Natural killer cell (primary cell): Measurements from ENCODE around the gene KBTBD2. TPM values are rescaled to one million over a fixed set of nuclear protein-coding genes. Genes with fewer than 3 reads are reported as not detected.

Source experiments
- ATAC-seq, 3 donors: fragments of 150-1000 bp in 2 of 3; fragments of 200-7000 bp in 1 of 3; cut with Tn5 transposase; 1 replicate in 1 of 3; 2 replicates in 2 of 3; pipeline ENCODE4 v1.10.0; 2021; ENCODE audit warnings: mild to moderate bottlenecking in 2 of 3, moderate library complexity in 2 of 3
- DNase-seq, 2 donors: peaks; one replicate each; pipeline versions ENCODE4 v3.0.0 to v3.0.0-alpha.2; 2013 to 2021; ENCODE audit warnings: mixed read lengths in 1 of 2
- H3K27ac ChIP-seq: one replicate; pipeline ENCODE4 v1.5.1; 2013; ENCODE audit warnings: mild to moderate bottlenecking, low read length
- H3K27me3 ChIP-seq: one replicate; pipeline ENCODE4 v1.6.1; 2013; ENCODE audit warnings: low read length; ENCODE audit not compliant: control insufficient read depth, insufficient read depth
- H3K36me3 ChIP-seq: one replicate; pipeline ENCODE4 v1.6.1; 2013; ENCODE audit warnings: low read length; ENCODE audit not compliant: control insufficient read depth, insufficient read depth
- H3K4me1 ChIP-seq: one replicate; pipeline ENCODE4 v1.6.1; 2013; ENCODE audit warnings: low read length; ENCODE audit not compliant: control insufficient read depth, insufficient read depth
- H3K4me3 ChIP-seq: one replicate; pipeline ENCODE4 v1.5.1; 2013; ENCODE audit warnings: low read length
- H3K9me3 ChIP-seq: one replicate; pipeline ENCODE4 v1.6.1; 2013; ENCODE audit warnings: low read length; ENCODE audit not compliant: control insufficient read depth, insufficient read depth
- H3K27ac Mint-ChIP-seq, 2 donors: one replicate each; pipeline ENCODE4 v1.8.0; 2022; ENCODE audit warnings: mild to moderate bottlenecking in 2 of 2, mixed read lengths in 2 of 2, moderate library complexity in 1 of 2
- H3K27me3 Mint-ChIP-seq, 2 donors: one replicate each; pipeline ENCODE4 v1.8.0; 2022; ENCODE audit warnings: low read depth in 2 of 2, mixed read lengths in 2 of 2
- H3K36me3 Mint-ChIP-seq: one replicate; pipeline ENCODE4 v1.8.0; 2022; ENCODE audit warnings: mixed read lengths
- H3K4me1 Mint-ChIP-seq, 2 donors: one replicate each; pipeline ENCODE4 v1.8.0; 2022; ENCODE audit warnings: mixed read lengths in 2 of 2
- H3K4me3 Mint-ChIP-seq: one replicate; pipeline ENCODE4 v1.8.0; 2022; ENCODE audit warnings: mild to moderate bottlenecking, moderate library complexity, mixed read lengths
- H3K9me3 Mint-ChIP-seq, 2 donors: one replicate each; pipeline ENCODE4 v1.8.0; 2022; ENCODE audit warnings: mixed read lengths in 2 of 2
- CTCF ChIP-seq: fragments of 200-600 bp; IDR thresholded peaks from one replicate; pipeline ENCODE4 v1.8.0; 2022; ENCODE audit warnings: antibody characterized with exemption
- WGBS: methylation state at CpG from one replicate; pipeline ENCODE4 v1.1.7; 2013; ENCODE audit warnings: missing lambda C conversion rate; ENCODE audit not compliant: insufficient coverage; 5-methylcytosine and 5-hydroxymethylcytosine counted together
- intact Hi-C: fragments of 100-400 bp; cut with micrococcal nuclease; formaldehyde crosslinking; loops from one replicate; pipeline ENCODE4 v1.14.2; 2022
- total RNA-seq, 4 donors: library from RNA; stranded (reverse); fragments of 120-200 nt in 1 of 4; gene quantifications; one replicate each; pipeline versions ENCODE4 v1.2.3 to v1.2.4, GENCODE V29; 2013 to 2022

KBTBD2 gene
- total RNA-seq: 100 to 1,000 TPM; 124 to 161 (median 150) TPM
- total RNA-seq (2013): 89.9 TPM

GRCh38 chr7:32891043-32891799 is at the start of gene KBTBD2:
KBTBD2 (minus strand) TSS chr7:32891760; CDS start chr7:32879604, 12,156 bp downstream.
- peak within 1 kb of the TSS; percentile 80 for H3K4me3 ChIP-seq

GRCh38 chr7:32941181-32941580 is 49.6 kb upstream of the KBTBD2 start:
- H3K27ac ChIP-seq: no peak overlapping the region
- no peak for ATAC-seq
- H3K27me3 ChIP-seq: no peaks in the 10 kb centered on the region
- no peaks in the 10 kb centered on the region for H3K36me3 ChIP-seq
- no peaks in the 10 kb centered on the region for H3K9me3 Mint-ChIP-seq
- H3K27ac Mint-ChIP-seq: peak overlapping the region in 1 of 2 donors; percentile 78
- peaks cover 11% of the 10 kb centered on the region for H3K4me1 ChIP-seq
- TF ChIP-seq CTCF: no peak
- H3K9me3 ChIP-seq: no peaks in the 10 kb centered on the region
- WGBS: 91% methylated on average over 5 of the region's 5 CpGs
- H3K4me3 Mint-ChIP-seq: no peak overlapping the region
- no peaks in the 10 kb centered on the region for H3K36me3 Mint-ChIP-seq
- H3K4me3 ChIP-seq: no peak overlapping the region
- no peak for DNase-seq
- peaks cover 11 to 16% of the 10 kb centered on the region in 2 donors for H3K4me1 Mint-ChIP-seq
- intact Hi-C loops: loop anchor here (5.0 kb wide), 1 partner anchor 49 kb away; the partner anchor contains the start of gene KBTBD2
- H3K27me3 Mint-ChIP-seq: peaks cover 0 to 6% of the 10 kb centered on the region in 2 donors

More at GRCh38 chr7:32891043-32891799, at the start of gene KBTBD2:
- Mint-ChIP-seq H3K4me3 (peak within 1 kb of the TSS; percentile 95), H3K27ac (peak within 1 kb of the TSS; percentile 96 to 99), H3K27me3 (peaks cover 0 to under 1% of the 10 kb centered on the region in 2 donors), H3K9me3 (no peaks in the 10 kb centered on the region), H3K36me3 (no peaks in the 10 kb centered on the region), H3K4me1 (peaks cover 57 to 58% of the 10 kb centered on the region in 2 donors)
- no peaks in the 10 kb centered on the region for H3K9me3 ChIP-seq
- no peak for TF ChIP-seq CTCF
- DNase-seq: peak; percentile 81 to 89
- intact Hi-C loops: loop anchor here (5.0 kb wide), 4 partner anchors 44 to 394 kb away; partner anchors contain the start of genes AVL9 and RP9
- H3K4me1 ChIP-seq: peaks cover 21% of the 10 kb centered on the region
- H3K36me3 ChIP-seq: no peaks in the 10 kb centered on the region
- peak; percentile 50 to 81 (median 74) for ATAC-seq
- WGBS: under 1% methylated on average over 104 of the region's 104 CpGs
- H3K27me3 ChIP-seq: no peaks in the 10 kb centered on the region
- H3K27ac ChIP-seq: peak within 1 kb of the TSS; percentile 99

GRCh38 chr7:32937344-32938174 is 46.0 kb upstream of the KBTBD2 start:
- no peak overlapping the region for H3K4me3 ChIP-seq
- H3K4me3 Mint-ChIP-seq: no peak overlapping the region
- H3K27me3 Mint-ChIP-seq: no peaks in the 10 kb centered on the region
- H3K27ac ChIP-seq: no peak overlapping the region
- no peaks in the 10 kb centered on the region for H3K36me3 Mint-ChIP-seq
- H3K9me3 Mint-ChIP-seq: no peaks in the 10 kb centered on the region
- H3K4me1 Mint-ChIP-seq: peaks cover 16% of the 10 kb centered on the region in 2 donors
- intact Hi-C loops: no loop called here
- H3K9me3 ChIP-seq: no peaks in the 10 kb centered on the region
- no peak overlapping the region for H3K27ac Mint-ChIP-seq
- no peaks in the 10 kb centered on the region for H3K36me3 ChIP-seq
- ATAC-seq: no peak
- H3K4me1 ChIP-seq: peaks cover 8% of the 10 kb centered on the region
- no peak for DNase-seq
- H3K27me3 ChIP-seq: no peaks in the 10 kb centered on the region
- no peak for TF ChIP-seq CTCF
- WGBS: 92% methylated on average over 10 of the region's 10 CpGs
